Endothelial cell of umbilical vein (primary cell): ENCODE measurements around the gene BPIFB3. TPM values are rescaled to one million over a fixed set of nuclear protein-coding genes. Genes with fewer than 3 reads are reported as not detected.

Experiments
- BruUV-seq: library from RNA; stranded (reverse); fragments of 400-500 nt; replicated peaks from 2 replicates; lab custom pipeline; 2021; lab: Mats Ljungman, UMichigan
- CTCF ChIA-PET: fragments of 300-600, 350-600 bp; sonication (Branson Sonifier 250); formaldehyde crosslinking; loops from one replicate; lab custom pipeline; 2021; ENCODE audit warnings: antibody characterized with exemption, inconsistent platforms; lab: Charles Lee
- POLR2A ChIA-PET: fragments of 300-600, 350-600 bp; sonication (Branson Sonifier 250); formaldehyde crosslinking; loops from one replicate; lab custom pipeline; 2021; ENCODE audit warnings: antibody characterized with exemption, inconsistent platforms; lab: Charles Lee
- DNase-seq: peaks from one replicate; pipeline ENCODE4 v3.0.0-alpha.2; 2011; ENCODE audit warnings: low read depth, low spot score
- FAIRE-seq: peaks from 2 replicates; lab custom pipeline; 2011; peaks lifted over from hg19 to GRCh38; lab: Jason Lieb, UNC
- H2AFZ ChIP-seq: 2 replicates; pipeline ENCODE4 v1.6.0; 2012; ENCODE audit warnings: low read depth, low read length, control low read depth, inconsistent platforms
- H3K27ac ChIP-seq: 2 replicates; pipeline ENCODE4 v1.5.1; 2011; ENCODE audit warnings: low read depth, mild to moderate bottlenecking, control low read depth, low read length, moderate library complexity; ENCODE audit not compliant: insufficient read depth
- H3K27me3 ChIP-seq, 2 experiments: 2 replicates each; pipeline versions ENCODE4 v1.6.0 to v1.6.1; 2011; ENCODE audit warnings: low read length in 2 of 2, mixed read lengths in 1 of 2; ENCODE audit not compliant: control insufficient read depth in 2 of 2, insufficient read depth in 2 of 2
- H3K36me3 ChIP-seq, 2 experiments: 2 replicates in 1 of 2; 3 replicates in 1 of 2; pipeline ENCODE4 v1.5.1; 2011; ENCODE audit warnings: low read length in 2 of 2, mild to moderate bottlenecking in 1 of 2, moderate library complexity in 1 of 2; ENCODE audit not compliant: control insufficient read depth in 2 of 2, insufficient read depth in 2 of 2; ENCODE audit errors: extremely low read depth in 1 of 2
- H3K4me1 ChIP-seq: 3 replicates; pipeline ENCODE4 v1.5.1; 2011; ENCODE audit warnings: mild to moderate bottlenecking, low read length; ENCODE audit not compliant: control insufficient read depth, insufficient read depth; ENCODE audit errors: extremely low read depth
- H3K4me2 ChIP-seq: 2 replicates; pipeline ENCODE4 v1.6.1; 2011; ENCODE audit warnings: low read length, control low read depth, mixed read lengths; ENCODE audit not compliant: insufficient read depth
- H3K4me3 ChIP-seq, 3 experiments: fragments of 200-600 bp in 1 of 3; sonication (generic), shearing (Covaris generic) in 1 of 3; replicated peaks in 1 of 3; 2 replicates each; pipeline ENCODE4 v1.5.1; 2011 to 2016; ENCODE audit warnings: control low read depth in 3 of 3, low read length in 3 of 3, mild to moderate bottlenecking in 2 of 3, inconsistent platforms in 1 of 3, low read depth in 1 of 3, moderate library complexity in 1 of 3; ENCODE audit not compliant: insufficient read depth in 1 of 3
- H3K79me2 ChIP-seq: 2 replicates; pipeline ENCODE4 v1.6.0; 2012; ENCODE audit warnings: low read length, inconsistent platforms; ENCODE audit not compliant: control insufficient read depth, insufficient read depth
- H3K9ac ChIP-seq: replicated peaks from 2 replicates; pipeline ENCODE3; 2011; ENCODE audit warnings: low read length, control low read depth; ENCODE audit not compliant: insufficient read depth; ENCODE audit errors: extremely low read depth
- H3K9me1 ChIP-seq: replicated peaks from 3 replicates; pipeline ENCODE4 v1.6.0; 2011; ENCODE audit warnings: mild to moderate bottlenecking, low read length; ENCODE audit not compliant: control insufficient read depth, insufficient read depth; ENCODE audit errors: extremely low read depth
- H3K9me3 ChIP-seq: replicated peaks from 2 replicates; pipeline ENCODE4 v1.5.1; 2012; ENCODE audit warnings: low read length, inconsistent platforms; ENCODE audit not compliant: control insufficient read depth, insufficient read depth
- H4K20me1 ChIP-seq: replicated peaks from 2 replicates; pipeline ENCODE3; 2011; ENCODE audit warnings: mild to moderate bottlenecking, low read length; ENCODE audit not compliant: control insufficient read depth, insufficient read depth; ENCODE audit errors: extremely low read depth
- EZH2 ChIP-seq: IDR thresholded peaks from 2 replicates; pipeline ENCODE4 v1.6.1; 2012; ENCODE audit warnings: borderline replicate concordance, low read depth, mild to moderate bottlenecking, moderate library complexity, low read length, inconsistent platforms; ENCODE audit not compliant: severe bottlenecking
- FOS ChIP-seq: IDR thresholded peaks from 2 replicates; pipeline ENCODE4 v1.6.1; 2011; ENCODE audit warnings: mild to moderate bottlenecking, low read length, moderate library complexity, borderline replicate concordance; ENCODE audit not compliant: insufficient read depth
- JUN ChIP-seq: IDR thresholded peaks from 2 replicates; pipeline ENCODE4 v1.6.1; 2011; ENCODE audit warnings: borderline replicate concordance, low read depth; ENCODE audit not compliant: insufficient read length, insufficient read depth
- POLR2A ChIP-seq: IDR thresholded peaks from 2 replicates; pipeline ENCODE4 v1.6.1; 2012; ENCODE audit warnings: low read depth, mild to moderate bottlenecking, control low read depth, low read length
- POLR2AphosphoS5 ChIP-seq: IDR thresholded peaks from 2 replicates; pipeline ENCODE4 v1.6.1; 2012; ENCODE audit warnings: low read depth, mild to moderate bottlenecking, control low read depth, low read length, moderate library complexity; ENCODE audit not compliant: insufficient read depth
- dilution Hi-C: fragments of 300-500 bp; cut with MboI; formaldehyde crosslinking; loops from one replicate; pipeline ENCODE4 v1.15.0; 2019; ENCODE audit warnings: low sequenced_read_pairs; ENCODE audit not compliant: extremely low pct_ligation_motif_present
- intact Hi-C: fragments of 100-400 bp; cut with micrococcal nuclease; formaldehyde crosslinking; loops from one replicate; pipeline ENCODE4 v1.10.0; 2022
- polyA plus RNA-seq, 4 experiments: library from polyadenylated mRNA; depleted of rRNA in 3 of 4; stranded (reverse) in 3 of 4; unstranded in 1 of 4; fragments of >200 nt; gene quantifications; 2 replicates each; pipeline versions ENCODE4 v1.2.1 to v1.2.3, GENCODE V29; 2011 to 2012; ENCODE audit warnings: missing spikeins in 1 of 4
- total RNA-seq: library from RNA; stranded (reverse); gene quantifications from 2 replicates; pipeline ENCODE4 v1.2.3, GENCODE V29; 2021
- TF ChIP-seq, protein P1 (sequence below): IDR thresholded peaks from 2 replicates; pipeline ENCODE4 v1.6.1; 2011; ENCODE audit not compliant: insufficient read depth, insufficient read length
- TF ChIP-seq, protein P2 (sequence below), 2 donors: IDR thresholded peaks; 1 replicate in 1 of 2; 2 replicates in 1 of 2; pipeline ENCODE4 v1.5.1; 2011; ENCODE audit warnings: low read length in 2 of 2, mild to moderate bottlenecking in 2 of 2, moderate library complexity in 2 of 2, control low read depth in 1 of 2, inconsistent platforms in 1 of 2, low read depth in 1 of 2; ENCODE audit not compliant: insufficient read depth in 1 of 2; ENCODE audit errors: extremely low read depth in 1 of 2

BPIFB3 gene
- total and polyA plus RNA-seq, 2 donors (not counting 3 experiments of a cell fraction or from before 2014, with no cell fraction given): not detected

DNA sequence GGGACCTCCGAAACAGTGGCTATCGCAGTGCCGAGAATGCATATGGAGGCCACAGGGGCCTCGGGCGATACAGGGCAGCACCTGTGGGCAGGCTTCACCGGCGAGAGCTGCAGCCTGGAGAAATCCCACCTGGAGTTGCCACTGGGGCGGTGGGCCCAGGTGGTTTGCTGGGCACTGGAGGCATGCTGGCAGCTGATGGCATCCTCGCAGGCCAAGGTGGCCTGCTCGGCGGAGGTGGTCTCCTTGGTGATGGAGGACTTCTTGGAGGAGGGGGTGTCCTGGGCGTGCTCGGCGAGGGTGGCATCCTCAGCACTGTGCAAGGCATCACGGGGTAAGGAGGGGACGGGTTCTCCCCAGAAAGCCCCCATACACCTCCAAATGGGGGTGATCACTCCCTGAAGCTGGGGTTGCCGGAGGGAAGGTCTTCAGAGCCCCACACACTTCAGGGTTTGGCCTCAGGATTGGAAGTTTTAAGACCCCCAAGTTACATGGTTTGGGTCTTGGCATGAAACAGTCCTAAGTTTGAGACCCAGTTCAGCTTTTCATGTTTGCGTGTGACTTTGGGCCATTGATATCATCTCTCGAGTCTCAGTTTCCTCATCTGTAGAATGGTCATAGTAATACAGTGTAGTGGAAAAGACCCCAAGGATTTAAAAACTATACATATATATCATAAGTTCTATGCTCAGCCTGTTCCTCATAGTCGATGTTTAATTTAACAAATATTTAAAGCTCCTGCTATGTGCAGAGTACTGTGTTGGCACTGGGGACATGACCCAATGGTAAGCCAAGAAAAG lies 30.0 kb downstream of the BPIFB3 start:
- dilution Hi-C loops (no loop called here), intact Hi-C loops (no loop called here)
- H3K79me2 ChIP-seq: no peaks in the 10 kb centered on the region
- no peaks in the 10 kb centered on the region for H3K9me3 ChIP-seq
- H3K27me3 ChIP-seq: no peaks in the 10 kb centered on the region
- no peaks in the 10 kb centered on the region for H3K9me1 ChIP-seq
- FAIRE-seq (no peak), DNase-seq (no peak)
- BruUV-seq: no TSS peak
- CTCF ChIA-PET: no interaction called here
- H2AFZ ChIP-seq: no peak overlapping the region
- TF ChIP-seq POLR2A (no peak), FOS (no peak), EZH2 (no peak), JUN (no peak), POLR2AphosphoS5 (no peak)
- TF ChIP-seq, protein P1, sequence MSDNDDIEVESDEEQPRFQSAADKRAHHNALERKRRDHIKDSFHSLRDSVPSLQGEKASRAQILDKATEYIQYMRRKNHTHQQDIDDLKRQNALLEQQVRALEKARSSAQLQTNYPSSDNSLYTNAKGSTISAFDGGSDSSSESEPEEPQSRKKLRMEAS: no peak
- TF ChIP-seq, protein P2, sequence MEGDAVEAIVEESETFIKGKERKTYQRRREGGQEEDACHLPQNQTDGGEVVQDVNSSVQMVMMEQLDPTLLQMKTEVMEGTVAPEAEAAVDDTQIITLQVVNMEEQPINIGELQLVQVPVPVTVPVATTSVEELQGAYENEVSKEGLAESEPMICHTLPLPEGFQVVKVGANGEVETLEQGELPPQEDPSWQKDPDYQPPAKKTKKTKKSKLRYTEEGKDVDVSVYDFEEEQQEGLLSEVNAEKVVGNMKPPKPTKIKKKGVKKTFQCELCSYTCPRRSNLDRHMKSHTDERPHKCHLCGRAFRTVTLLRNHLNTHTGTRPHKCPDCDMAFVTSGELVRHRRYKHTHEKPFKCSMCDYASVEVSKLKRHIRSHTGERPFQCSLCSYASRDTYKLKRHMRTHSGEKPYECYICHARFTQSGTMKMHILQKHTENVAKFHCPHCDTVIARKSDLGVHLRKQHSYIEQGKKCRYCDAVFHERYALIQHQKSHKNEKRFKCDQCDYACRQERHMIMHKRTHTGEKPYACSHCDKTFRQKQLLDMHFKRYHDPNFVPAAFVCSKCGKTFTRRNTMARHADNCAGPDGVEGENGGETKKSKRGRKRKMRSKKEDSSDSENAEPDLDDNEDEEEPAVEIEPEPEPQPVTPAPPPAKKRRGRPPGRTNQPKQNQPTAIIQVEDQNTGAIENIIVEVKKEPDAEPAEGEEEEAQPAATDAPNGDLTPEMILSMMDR (IDR thresholded peaks at IDR 0.05; ENCODE audit: extremely low read depth in 1 of 2, insufficient read depth in 1 of 2, low read depth in 1 of 2, low read length in 2 of 2): no peak
- H4K20me1 ChIP-seq: no peaks in the 10 kb centered on the region
- no peaks in the 10 kb centered on the region for H3K36me3 ChIP-seq
- no peak overlapping the region for H3K9ac ChIP-seq
- POLR2A ChIA-PET: no interaction called here
- no peak overlapping the region for H3K27ac ChIP-seq
- no peak overlapping the region for H3K4me2 ChIP-seq
- H3K4me1 ChIP-seq: no peaks in the 10 kb centered on the region
- no peak overlapping the region for H3K4me3 ChIP-seq
